Kidney (tissue), 14 donors: ENCODE data around the gene MEFV. TPM values are rescaled to one million over a fixed set of nuclear protein-coding genes. Genes with fewer than 3 reads are reported as not detected.

ENCODE experiments used
- DNase-seq, 5 donors: peaks; one replicate each; pipeline ENCODE4 v3.0.0-alpha.2; 2013 to 2020
- FAIRE-seq: peaks from 2 replicates; lab custom pipeline; 2012; peaks lifted over from hg19 to GRCh38; lab: Jason Lieb, UNC
- H3K27ac ChIP-seq, 2 donors: one replicate each; pipeline ENCODE4 v1.7.0; 2013; ENCODE audit warnings: low read depth in 2 of 2, low read length in 2 of 2, inconsistent platforms in 1 of 2
- H3K27me3 ChIP-seq: one replicate; pipeline ENCODE4 v1.7.1; 2013; ENCODE audit warnings: low read length, inconsistent platforms; ENCODE audit not compliant: control insufficient read depth, insufficient read depth
- H3K36me3 ChIP-seq, 3 donors: one replicate each; pipeline versions ENCODE4 v1.7.0 to v1.7.1; 2013; ENCODE audit warnings: low read length in 3 of 3, control low read depth in 1 of 3, inconsistent platforms in 1 of 3; ENCODE audit not compliant: insufficient read depth in 3 of 3, control insufficient read depth in 2 of 3
- H3K4me1 ChIP-seq, 3 donors: one replicate each; pipeline versions ENCODE4 v1.7.0 to v1.7.1; 2013; ENCODE audit warnings: low read length in 3 of 3, inconsistent platforms in 1 of 3, low read depth in 1 of 3; ENCODE audit not compliant: control insufficient read depth in 2 of 3, insufficient read depth in 2 of 3
- H3K4me3 ChIP-seq, 3 donors: one replicate each; pipeline versions ENCODE4 v1.7.0 to v1.8.1; 2013; ENCODE audit warnings: low read length in 3 of 3, control low read depth in 1 of 3, inconsistent platforms in 1 of 3
- H3K9ac ChIP-seq, 3 donors: one replicate each; pipeline versions ENCODE4 v1.7.0 to v1.7.1; 2013; ENCODE audit warnings: low read length in 3 of 3, control low read depth in 1 of 3, inconsistent platforms in 1 of 3
- H3K9me3 ChIP-seq, 3 donors: one replicate each; pipeline versions ENCODE4 v1.7.0 to v1.7.1; 2013; ENCODE audit warnings: low read length in 3 of 3, control low read depth in 1 of 3, inconsistent platforms in 1 of 3; ENCODE audit not compliant: control insufficient read depth in 2 of 3, insufficient read depth in 1 of 3
- intact Hi-C: fragments of 100-400 bp; cut with DNase I; formaldehyde crosslinking; loops from one replicate; pipeline ENCODE4 v1.11.1; 2022
- polyA plus RNA-seq: library from polyadenylated mRNA; stranded (reverse); fragments of 350-450 nt; fragmentation: Illumina TruSeq; extraction: RNeasy Lipid Tissue Mini Kit (QIAGEN cat#74804); gene quantifications from one replicate; pipeline ENCODE4 v1.2.3, GENCODE V29; 2014; ENCODE audit warnings: low read depth, low replicate concordance; ENCODE audit not compliant: insufficient read depth
- total RNA-seq: library from RNA; stranded (reverse); fragmentation: NEBNext Ultra II Directional; extraction: Animal tissue kit (Norgen Biotek cat#: 25700); gene quantifications from one replicate; pipeline ENCODE4 v1.2.1, GENCODE V29; 2021
- TF ChIP-seq, protein P1 (sequence below): IDR thresholded peaks from 3 replicates; pipeline ENCODE4 v1.5.1; 2012; ENCODE audit warnings: mild to moderate bottlenecking, moderate library complexity, borderline replicate concordance; ENCODE audit not compliant: insufficient read depth; ENCODE audit errors: extremely low read depth
- donor health status: control.
- donor health status: control.
- donor health status: control.
- donor health status: control.
- donor health status: control.
- donor health status: DM: yes; HTN: yes; CAD: no.
- donor health status: Normal renal cell carcinoma (clear cell type).

The MEFV gene
- total and polyA plus RNA-seq, 2 donors from 2014 or later = 4.1 TPM; not detected in 1

DNA sequence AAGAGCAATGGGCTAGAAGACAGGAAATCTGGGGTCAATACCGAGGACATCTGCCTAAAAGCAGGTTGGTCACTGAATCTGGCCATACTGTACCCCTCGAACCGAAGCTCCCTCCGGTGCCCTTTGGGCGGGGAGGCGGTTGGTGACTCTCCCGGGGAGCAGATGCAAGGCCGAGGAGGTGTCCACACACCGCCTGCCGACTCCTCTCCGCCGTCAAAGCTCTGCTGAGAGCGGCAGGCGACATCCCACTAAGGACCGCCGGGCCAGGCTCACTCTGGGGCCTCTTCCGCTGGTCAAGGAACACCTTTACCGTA lies 21.9 kb downstream of the MEFV start:
- Histone ChIP-seq H3K9me3 (no peaks in the 10 kb centered on the region), H3K4me3 (peak overlapping the region; percentile 96 to 98 (median 98)), H3K27me3 (no peaks in the 10 kb centered on the region), H3K27ac (peak overlapping the region; percentile 98), H3K4me1 (peaks cover 0 to 10% (median 0%) of the 10 kb centered on the region in 3 donors), H3K9ac (peak overlapping the region; percentile 74 to 96 (median 96)), H3K36me3 (peaks cover 20 to 34% (median 22%) of the 10 kb centered on the region in 3 donors)
- intact Hi-C loops = no loop called here
- DNase-seq = no peak
- FAIRE-seq = no peak
- TF ChIP-seq, protein P1, sequence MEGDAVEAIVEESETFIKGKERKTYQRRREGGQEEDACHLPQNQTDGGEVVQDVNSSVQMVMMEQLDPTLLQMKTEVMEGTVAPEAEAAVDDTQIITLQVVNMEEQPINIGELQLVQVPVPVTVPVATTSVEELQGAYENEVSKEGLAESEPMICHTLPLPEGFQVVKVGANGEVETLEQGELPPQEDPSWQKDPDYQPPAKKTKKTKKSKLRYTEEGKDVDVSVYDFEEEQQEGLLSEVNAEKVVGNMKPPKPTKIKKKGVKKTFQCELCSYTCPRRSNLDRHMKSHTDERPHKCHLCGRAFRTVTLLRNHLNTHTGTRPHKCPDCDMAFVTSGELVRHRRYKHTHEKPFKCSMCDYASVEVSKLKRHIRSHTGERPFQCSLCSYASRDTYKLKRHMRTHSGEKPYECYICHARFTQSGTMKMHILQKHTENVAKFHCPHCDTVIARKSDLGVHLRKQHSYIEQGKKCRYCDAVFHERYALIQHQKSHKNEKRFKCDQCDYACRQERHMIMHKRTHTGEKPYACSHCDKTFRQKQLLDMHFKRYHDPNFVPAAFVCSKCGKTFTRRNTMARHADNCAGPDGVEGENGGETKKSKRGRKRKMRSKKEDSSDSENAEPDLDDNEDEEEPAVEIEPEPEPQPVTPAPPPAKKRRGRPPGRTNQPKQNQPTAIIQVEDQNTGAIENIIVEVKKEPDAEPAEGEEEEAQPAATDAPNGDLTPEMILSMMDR = no peak

DNA sequence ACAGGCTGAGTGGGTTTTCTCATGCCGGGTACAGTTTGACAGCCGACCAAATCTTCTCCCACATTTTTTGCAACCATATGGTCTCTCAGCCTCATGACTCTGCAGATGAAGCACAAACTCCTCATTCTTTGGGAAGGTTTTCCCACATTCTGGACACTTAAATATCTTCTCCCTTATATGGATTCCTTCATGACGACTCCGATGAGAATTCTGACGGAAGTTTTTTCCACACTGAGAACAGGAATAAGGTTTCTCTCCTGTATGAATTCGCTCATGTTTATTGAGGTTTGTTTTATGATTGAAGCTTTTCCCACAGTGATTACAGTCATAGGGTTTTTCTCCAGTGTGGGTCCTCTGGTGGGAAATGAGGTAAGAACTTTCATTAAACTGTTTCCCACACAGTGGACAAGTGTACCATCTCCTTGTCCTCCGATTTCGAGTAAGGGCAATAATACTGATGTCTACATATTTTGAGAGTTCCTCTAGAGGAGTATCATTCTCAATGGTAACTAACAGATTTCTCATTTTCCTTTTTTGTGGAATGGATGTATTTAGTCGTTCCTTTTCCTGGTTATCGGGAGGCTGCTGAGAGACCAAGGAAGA lies 32.4 kb downstream of the MEFV start:
- no peak overlapping the region for H3K27ac ChIP-seq
- H3K9me3 ChIP-seq = peaks cover 4 to 58% (median 30%) of the 10 kb centered on the region in 3 donors

DNA sequence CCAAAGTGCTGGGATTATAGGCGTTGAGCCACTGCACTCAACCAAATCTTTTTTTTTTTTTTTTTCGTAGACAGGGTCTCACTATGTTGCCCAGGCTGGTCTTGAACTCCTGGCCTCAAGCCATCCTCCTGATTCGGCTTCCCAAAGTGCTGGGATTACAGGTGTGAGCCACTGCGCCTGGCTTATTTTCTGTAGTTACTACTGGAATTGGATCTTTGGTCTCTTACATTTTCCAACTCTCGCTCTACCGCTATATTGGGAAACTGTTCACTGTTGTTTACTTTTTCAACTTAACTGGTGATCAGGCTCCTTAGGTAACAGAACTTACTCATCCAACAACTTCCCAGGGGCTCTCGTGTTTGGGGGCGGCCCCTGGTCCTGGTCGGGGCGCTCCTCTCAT lies 35.6 kb downstream of the MEFV start:
- H3K36me3 ChIP-seq = peaks cover 8 to 23% (median 15%) of the 10 kb centered on the region in 3 donors
- TF ChIP-seq, protein P1 = no peak
- intact Hi-C loops = no loop called here
- no peak overlapping the region for H3K27ac ChIP-seq
- H3K9me3 ChIP-seq = peaks cover 4 to 46% (median 29%) of the 10 kb centered on the region in 3 donors
- H3K4me1 ChIP-seq = no peaks in the 10 kb centered on the region
- no peaks in the 10 kb centered on the region for H3K27me3 ChIP-seq
- FAIRE-seq (no peak), DNase-seq (no peak)
- H3K9ac ChIP-seq = no peak overlapping the region
- no peak overlapping the region for H3K4me3 ChIP-seq

More for the DNA sequence above, 32.4 kb downstream of the MEFV start:
- DNase-seq (no peak), FAIRE-seq (no peak)
- intact Hi-C loops = no loop called here
- TF ChIP-seq, protein P1 = no peak
- Histone ChIP-seq H3K4me3 (peak overlapping the region in 1 of 3 donors; percentile 10), H3K27me3 (no peaks in the 10 kb centered on the region), H3K4me1 (no peaks in the 10 kb centered on the region), H3K9ac (no peak overlapping the region), H3K36me3 (peaks cover 12 to 41% (median 20%) of the 10 kb centered on the region in 3 donors)

DNA sequence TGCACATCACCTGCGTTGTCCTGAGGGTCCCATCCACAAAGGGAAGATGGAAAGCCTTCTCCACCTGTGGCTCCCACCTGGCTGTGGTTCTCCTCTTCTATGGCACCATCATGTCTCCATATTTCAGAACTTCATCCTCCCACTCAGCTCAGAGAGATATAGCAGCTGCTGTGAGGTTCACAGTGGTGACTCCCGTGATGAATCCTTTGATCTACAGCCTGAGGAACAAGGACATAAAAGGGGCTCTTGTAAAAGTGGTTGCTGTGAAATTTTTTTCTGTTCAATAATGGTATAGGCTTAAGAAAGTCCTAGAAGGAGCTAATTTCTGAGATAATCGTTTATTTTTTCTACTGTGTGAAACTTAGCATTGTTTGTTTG lies 40.2 kb downstream of the MEFV start:
- Histone ChIP-seq H3K4me1 (no peaks in the 10 kb centered on the region), H3K9me3 (peaks cover 0 to 5% (median 2%) of the 10 kb centered on the region in 3 donors), H3K4me3 (no peak overlapping the region), H3K27me3 (no peaks in the 10 kb centered on the region), H3K36me3 (no peaks in the 10 kb centered on the region), H3K27ac (no peak overlapping the region), H3K9ac (no peak overlapping the region)
- intact Hi-C loops = no loop called here
- TF ChIP-seq, protein P1 = no peak
- no peak for FAIRE-seq
- DNase-seq = no peak
